ENCODE measurements around the gene STARD13. TPM values are rescaled to one million over a fixed set of nuclear protein-coding genes. Genes with fewer than 3 reads are reported as not detected.

The STARD13 gene
- polyA plus RNA-seq, 1 donor (not counting 4 experiments of a cell fraction or from before 2014, with no cell fraction given) = 11.9 TPM

GRCh38 chr13:33213797-33214196 is 71.8 kb downstream of the STARD13 start:
- dilution Hi-C loops (cut with MboI; ENCODE audit: extremely low pct_ligation_motif_present, low sequenced_read_pairs) = no loop called here
- no peak for FAIRE-seq
- H3K4me3 ChIP-seq (ENCODE audit: control insufficient read depth in 2 of 3, extremely low read depth in 1 of 3, insufficient read depth in 2 of 3, low read depth in 1 of 3, low read length in 3 of 3) = peak overlapping the region in 2 of 3 experiments; percentile 7 to 13

GRCh38 chr13:33213024-33213768 is 72.4 kb downstream of the STARD13 start:
- FAIRE-seq (peak; percentile 98), DNase-seq (ENCODE audit: low read depth, low spot score) (no peak)
- peak overlapping the region in 2 of 3 experiments; percentile 13 to 16 for H3K4me3 ChIP-seq (ENCODE audit: control insufficient read depth in 2 of 3, extremely low read depth in 1 of 3, insufficient read depth in 2 of 3, low read depth in 1 of 3, low read length in 3 of 3)
- dilution Hi-C loops (cut with MboI; ENCODE audit: extremely low pct_ligation_motif_present, low sequenced_read_pairs) = no loop called here
- TF ChIP-seq CTCF (optimal IDR thresholded peaks at IDR 0.05 in 1 of 3, IDR thresholded peaks at IDR 0.05 in 1 of 3, conservative IDR thresholded peaks at IDR 0.05 in 1 of 3; ENCODE audit: extremely low read depth in 1 of 3, insufficient read depth in 2 of 3, low read length in 3 of 3) = no peak
- no peak for TF ChIP-seq EZH2 (IDR thresholded peaks at IDR 0.05; ENCODE audit: low read length)
- no peak overlapping the region for H2AFZ ChIP-seq (ENCODE audit: control insufficient read depth, low read length)
- no peaks in the 10 kb centered on the region for H3K9me1 ChIP-seq (ENCODE audit: control insufficient read depth, extremely low read depth, insufficient read depth, low read length)
- H3K9me3 ChIP-seq (ENCODE audit: control insufficient read depth, low read depth, low read length) = no peaks in the 10 kb centered on the region
- no peaks in the 10 kb centered on the region for H3K27me3 ChIP-seq (ENCODE audit: control insufficient read depth, extremely low read depth, insufficient read depth, low read length)
- H3K4me1 ChIP-seq (ENCODE audit: control insufficient read depth, extremely low read depth, insufficient read depth, low read length) = peaks cover 57% of the 10 kb centered on the region
- H4K20me1 ChIP-seq (ENCODE audit: control insufficient read depth, extremely low read depth, insufficient read depth, low read length) = no peaks in the 10 kb centered on the region
- H3K27ac ChIP-seq (ENCODE audit: control insufficient read depth, insufficient read depth, low read length) = peak overlapping the region; percentile 75
- peak overlapping the region; percentile 51 for H3K9ac ChIP-seq (ENCODE audit: control insufficient read depth, extremely low read depth, insufficient read depth, low read length)
- H3K36me3 ChIP-seq (ENCODE audit: control insufficient read depth in 2 of 2, extremely low read depth in 1 of 2, insufficient read depth in 2 of 2, low read length in 2 of 2) = peaks cover 0 to 3% of the 10 kb centered on the region in 2 experiments
- H3K79me2 ChIP-seq (ENCODE audit: control insufficient read depth, insufficient read depth, low read length) = peaks cover 33% of the 10 kb centered on the region
- H3K4me2 ChIP-seq (ENCODE audit: control insufficient read depth, extremely low read depth, insufficient read depth, low read depth, low read length) = peak overlapping the region; percentile 67

More at GRCh38 chr13:33213797-33214196, 71.8 kb downstream of the STARD13 start:
- Histone ChIP-seq H2AFZ (ENCODE audit: control insufficient read depth, low read length) (no peak overlapping the region), H3K79me2 (ENCODE audit: control insufficient read depth, insufficient read depth, low read length) (peaks cover 33% of the 10 kb centered on the region), H3K36me3 (ENCODE audit: control insufficient read depth in 2 of 2, extremely low read depth in 1 of 2, insufficient read depth in 2 of 2, low read length in 2 of 2) (peaks cover 0 to 3% of the 10 kb centered on the region in 2 experiments), H4K20me1 (ENCODE audit: control insufficient read depth, extremely low read depth, insufficient read depth, low read length) (no peaks in the 10 kb centered on the region), H3K27me3 (ENCODE audit: control insufficient read depth, extremely low read depth, insufficient read depth, low read length) (no peaks in the 10 kb centered on the region), H3K9me1 (ENCODE audit: control insufficient read depth, extremely low read depth, insufficient read depth, low read length) (no peaks in the 10 kb centered on the region), H3K9ac (ENCODE audit: control insufficient read depth, extremely low read depth, insufficient read depth, low read length) (peak overlapping the region; percentile 51), H3K9me3 (ENCODE audit: control insufficient read depth, low read depth, low read length) (no peaks in the 10 kb centered on the region), H3K27ac (ENCODE audit: control insufficient read depth, insufficient read depth, low read length) (peak overlapping the region; percentile 75), H3K4me1 (ENCODE audit: control insufficient read depth, extremely low read depth, insufficient read depth, low read length) (peaks cover 58% of the 10 kb centered on the region), H3K4me2 (ENCODE audit: control insufficient read depth, extremely low read depth, insufficient read depth, low read depth, low read length) (peak overlapping the region; percentile 67)
- DNase-seq (ENCODE audit: low read depth, low spot score) = no peak
- TF ChIP-seq CTCF (optimal IDR thresholded peaks at IDR 0.05 in 1 of 3, IDR thresholded peaks at IDR 0.05 in 1 of 3, conservative IDR thresholded peaks at IDR 0.05 in 1 of 3; ENCODE audit: extremely low read depth in 1 of 3, insufficient read depth in 2 of 3, low read length in 3 of 3) = no peak
- TF ChIP-seq EZH2 (IDR thresholded peaks at IDR 0.05; ENCODE audit: low read length) = no peak
